ENCODE results near the gene HDAC10. TPM values are rescaled to one million over a fixed set of nuclear protein-coding genes. Genes with fewer than 3 reads are reported as not detected.

Gene HDAC10
- total RNA-seq, 4 donors from 2014 or later = 10.2 to 19.5 (median 17.4) TPM

- intact Hi-C loops (cut with DNase I) = no loop called here
- peaks cover 0 to 14% (median 3%) of the 10 kb centered on the region in 4 donors for H3K36me3 ChIP-seq
These were observed 10.8 kb upstream of the HDAC10 start, which contains the start of gene MAPK12 for GRCh38 chr22:50261615-50262459. Gene MAPK12 (minus strand): TSS chr22:50261683. CDS start chr22:50261509, 174 bp downstream.

GRCh38 chr22:50260801-50261614 is 9.9 kb upstream of the HDAC10 start:
- peak overlapping the region; percentile 55 to 79 (median 63) for H3K27ac ChIP-seq (replicated peaks in 1 of 4)
- TF ChIP-seq CTCF (IDR thresholded peaks at IDR 0.05) (no peak), POLR2A (IDR thresholded peaks at IDR 0.05; ENCODE audit: low read depth) (no peak), POLR2AphosphoS5 (IDR thresholded peaks at IDR 0.05) (no peak), EP300 (IDR thresholded peaks at IDR 0.05) (no peak)
- H3K4me3 ChIP-seq = peak overlapping the region; percentile 57 to 71 (median 60)
- DNase-seq (ENCODE audit: extremely low spot score) = no peak
- H3K27me3 ChIP-seq = peaks cover 0 to 45% (median 0%) of the 10 kb centered on the region in 4 donors
- no peaks in the 10 kb centered on the region for H3K9me3 ChIP-seq
- peaks cover 0 to 17% (median 3%) of the 10 kb centered on the region in 4 donors for H3K36me3 ChIP-seq
- intact Hi-C loops (cut with DNase I) = no loop called here
- 2% methylated on average over 22 of the region's 92 CpGs for WGBS
- peaks cover 25 to 42% (median 32%) of the 10 kb centered on the region in 4 donors for H3K4me1 ChIP-seq

More at GRCh38 chr22:50261615-50262459, 10.8 kb upstream of the HDAC10 start, which contains the start of gene MAPK12:
- Histone ChIP-seq H3K27me3 (peaks cover 0 to 45% (median 0%) of the 10 kb centered on the region in 4 donors), H3K4me3 (peak within 1 kb of the TSS; percentile 57 to 71 (median 60)), H3K9me3 (no peaks in the 10 kb centered on the region), H3K27ac (replicated peaks in 1 of 4) (peak within 1 kb of the TSS; percentile 55 to 79 (median 63)), H3K4me1 (peaks cover 26 to 44% (median 36%) of the 10 kb centered on the region in 4 donors)
- WGBS = 8% methylated on average over 15 of the region's 61 CpGs
- no peak for DNase-seq (ENCODE audit: extremely low spot score)
- TF ChIP-seq CTCF (IDR thresholded peaks at IDR 0.05) (no peak), EP300 (IDR thresholded peaks at IDR 0.05) (no peak), POLR2AphosphoS5 (IDR thresholded peaks at IDR 0.05) (no peak), POLR2A (IDR thresholded peaks at IDR 0.05; ENCODE audit: low read depth) (no peak)

GRCh38 chr22:50260434-50260800 is 9.4 kb upstream of the HDAC10 start:
- Histone ChIP-seq H3K4me1 (peaks cover 25 to 42% (median 32%) of the 10 kb centered on the region in 4 donors), H3K4me3 (peak overlapping the region; percentile 57 to 71 (median 60)), H3K27me3 (peaks cover 0 to 45% (median 0%) of the 10 kb centered on the region in 4 donors), H3K9me3 (no peaks in the 10 kb centered on the region), H3K27ac (replicated peaks in 1 of 4) (peak overlapping the region; percentile 55 to 79 (median 63)), H3K36me3 (peaks cover 0 to 21% (median 4%) of the 10 kb centered on the region in 4 donors)
- 17% methylated on average over 4 of the region's 11 CpGs for WGBS
- TF ChIP-seq POLR2AphosphoS5 (IDR thresholded peaks at IDR 0.05) (no peak), POLR2A (IDR thresholded peaks at IDR 0.05; ENCODE audit: low read depth) (no peak), CTCF (IDR thresholded peaks at IDR 0.05) (no peak), EP300 (IDR thresholded peaks at IDR 0.05) (no peak)
- intact Hi-C loops (cut with DNase I) = no loop called here
- DNase-seq (ENCODE audit: extremely low spot score) = no peak

- peaks cover 0 to 45% (median 0%) of the 10 kb centered on the region in 4 donors for H3K27me3 ChIP-seq
- H3K4me3 ChIP-seq = no peak overlapping the region
- TF ChIP-seq POLR2A (IDR thresholded peaks at IDR 0.05; ENCODE audit: low read depth) (no peak), EP300 (IDR thresholded peaks at IDR 0.05) (no peak), POLR2AphosphoS5 (IDR thresholded peaks at IDR 0.05) (no peak), CTCF (IDR thresholded peaks at IDR 0.05) (no peak)
- DNase-seq (ENCODE audit: extremely low spot score) = no peak
- peaks cover 0 to 25% (median 8%) of the 10 kb centered on the region in 4 donors for H3K36me3 ChIP-seq
- no peak overlapping the region for H3K27ac ChIP-seq (replicated peaks in 1 of 4)
- H3K9me3 ChIP-seq = no peaks in the 10 kb centered on the region
- H3K4me1 ChIP-seq = peaks cover 25 to 42% (median 32%) of the 10 kb centered on the region in 4 donors
- intact Hi-C loops (cut with DNase I) = no loop called here
- 90% methylated on average over 12 of the region's 15 CpGs for WGBS
These were observed 8.2 kb upstream of the HDAC10 start for GRCh38 chr22:50259302-50259701.
